Liver (tissue), 9 donors: ENCODE measurements around the gene CYP3A5. TPM values are rescaled to one million over a fixed set of nuclear protein-coding genes. Genes with fewer than 3 reads are reported as not detected.

Experiments
- DNase-seq: peaks from one replicate; pipeline ENCODE4 v3.0.0-alpha.2; 2017; ENCODE audit warnings: low spot score
- H3K27ac ChIP-seq, 2 donors: one replicate each; pipeline ENCODE4 v1.7.0; 2013; ENCODE audit warnings: inconsistent platforms in 2 of 2, low read length in 2 of 2, control low read depth in 1 of 2, low read depth in 1 of 2, mild to moderate bottlenecking in 1 of 2
- H3K27me3 ChIP-seq, 4 donors: one replicate each; pipeline versions ENCODE4 v1.6.1 to v1.7.0; 2013; ENCODE audit warnings: low read length in 3 of 4, inconsistent platforms in 1 of 4, mild to moderate bottlenecking in 1 of 4, moderate library complexity in 1 of 4; ENCODE audit not compliant: control insufficient read depth in 4 of 4, insufficient read depth in 4 of 4
- H3K36me3 ChIP-seq, 4 donors: one replicate each; pipeline versions ENCODE4 v1.6.1 to v1.7.0; 2013; ENCODE audit warnings: low read length in 3 of 4, mild to moderate bottlenecking in 3 of 4, low read depth in 1 of 4, moderate library complexity in 1 of 4; ENCODE audit not compliant: control insufficient read depth in 4 of 4, insufficient read depth in 3 of 4
- H3K4me1 ChIP-seq, 4 donors: one replicate each; pipeline versions ENCODE4 v1.6.1 to v1.7.0; 2013; ENCODE audit warnings: low read length in 3 of 4, mild to moderate bottlenecking in 3 of 4, moderate library complexity in 1 of 4; ENCODE audit not compliant: control insufficient read depth in 4 of 4, insufficient read depth in 4 of 4
- H3K4me3 ChIP-seq, 3 donors: one replicate each; pipeline versions ENCODE4 v1.6.1 to v1.7.0; 2013; ENCODE audit warnings: low read length in 3 of 3, control low read depth in 1 of 3, low read depth in 1 of 3, mild to moderate bottlenecking in 1 of 3
- H3K9ac ChIP-seq, 2 donors: one replicate each; pipeline ENCODE4 v1.7.0; 2013; ENCODE audit warnings: low read length in 2 of 2, mild to moderate bottlenecking in 2 of 2, moderate library complexity in 2 of 2, control low read depth in 1 of 2, low read depth in 1 of 2
- H3K9me3 ChIP-seq, 4 donors: one replicate each; pipeline versions ENCODE4 v1.6.1 to v1.7.0; 2013; ENCODE audit warnings: low read length in 3 of 4; ENCODE audit not compliant: control insufficient read depth in 4 of 4
- ATF3 ChIP-seq: IDR thresholded peaks from 2 replicates; pipeline ENCODE4 v1.6.1; 2016; ENCODE audit warnings: antibody characterized with exemption
- EGR1 ChIP-seq, 2 donors: IDR thresholded peaks; 2 replicates each; pipeline ENCODE4 v1.6.1; 2016 to 2018; ENCODE audit warnings: antibody characterized with exemption in 2 of 2, low read depth in 2 of 2
- FOXA1 ChIP-seq: IDR thresholded peaks from 2 replicates; pipeline ENCODE4 v1.6.1; 2016; ENCODE audit warnings: antibody characterized with exemption
- FOXA2 ChIP-seq: IDR thresholded peaks from 2 replicates; pipeline ENCODE4 v1.6.1; 2016; ENCODE audit warnings: antibody characterized with exemption
- GABPA ChIP-seq, 2 donors: IDR thresholded peaks in 1 of 2; conservative IDR thresholded peaks in 1 of 2; 2 replicates each; pipeline ENCODE4 v1.6.1; 2016; ENCODE audit warnings: antibody characterized with exemption in 2 of 2, mild to moderate bottlenecking in 1 of 2, moderate library complexity in 1 of 2
- HNF4A ChIP-seq, 2 donors: conservative IDR thresholded peaks; 2 replicates each; pipeline ENCODE4 v1.6.1; 2016; ENCODE audit warnings: antibody characterized with exemption in 2 of 2, mild to moderate bottlenecking in 2 of 2
- HNF4G ChIP-seq: IDR thresholded peaks from 2 replicates; pipeline ENCODE4 v1.6.1; 2016; ENCODE audit warnings: antibody characterized with exemption
- JUND ChIP-seq, 2 donors: IDR thresholded peaks; 2 replicates each; pipeline ENCODE4 v1.6.1; 2016; ENCODE audit warnings: antibody characterized with exemption in 2 of 2
- NR2F2 ChIP-seq: IDR thresholded peaks from 2 replicates; pipeline ENCODE4 v1.6.1; 2016; ENCODE audit warnings: antibody characterized with exemption
- RAD21 ChIP-seq, 2 donors: IDR thresholded peaks; 2 replicates each; pipeline ENCODE4 v1.6.1; 2016; ENCODE audit warnings: antibody characterized with exemption in 2 of 2, mild to moderate bottlenecking in 2 of 2
- REST ChIP-seq: IDR thresholded peaks from 2 replicates; pipeline ENCODE4 v1.6.1; 2016; ENCODE audit warnings: antibody characterized with exemption, mild to moderate bottlenecking
- SP1 ChIP-seq: IDR thresholded peaks from 2 replicates; pipeline ENCODE4 v1.6.1; 2018; ENCODE audit warnings: antibody characterized with exemption, mild to moderate bottlenecking
- TAF1 ChIP-seq: conservative IDR thresholded peaks from 2 replicates; pipeline ENCODE4 v1.6.1; 2016; ENCODE audit warnings: antibody characterized with exemption, mild to moderate bottlenecking
- YY1 ChIP-seq: IDR thresholded peaks from 2 replicates; pipeline ENCODE4 v1.6.1; 2016; ENCODE audit warnings: antibody characterized with exemption, mild to moderate bottlenecking
- WGBS: extraction: QIAGEN DNeasy Blood & Tissue Kit; methylation state at CpG from one replicate; pipeline ENCODE4 v1.1.7; 2013; 5-methylcytosine and 5-hydroxymethylcytosine counted together
- polyA plus RNA-seq, 2 donors: library from polyadenylated mRNA; stranded (reverse) in 1 of 2; unstranded in 1 of 2; fragments of 200-250 nt in 1 of 2; fragments of >200 nt in 1 of 2; fragmentation: Nextera tagmentation in 1 of 2; extraction: Ambion mirVana in 1 of 2; gene quantifications; one replicate each; pipeline versions ENCODE4 v1.2.1 to v1.2.3, GENCODE V29; 2013 to 2015
- total RNA-seq, 2 donors: library from RNA; depleted of rRNA; stranded (reverse); fragments of >200 nt; gene quantifications; one replicate each; pipeline ENCODE4 v1.2.3, GENCODE V29; 2014
- TF ChIP-seq, protein P1 (sequence below): IDR thresholded peaks from 2 replicates; pipeline ENCODE4 v1.6.1; 2016; ENCODE audit warnings: antibody characterized with exemption
- TF ChIP-seq, protein P2 (sequence below): fragments of 150-350 bp; IDR thresholded peaks from 2 replicates; pipeline ENCODE4 v1.5.1; 2017; ENCODE audit warnings: improper control_type of control experiment, low read depth, low read length; ENCODE audit not compliant: missing input control
- donor health status: healthy.
- donor health status: healthy.
- donor health status: healthy.
- donor health status: healthy.
- donor health status: healthy.

The CYP3A5 gene
- total and polyA plus RNA-seq, 4 donors: 21.9 to 1,413 (median 717) TPM

GRCh38 chr7:99623091-99623693 lies 56.6 kb downstream of the CYP3A5 start:
- 89% methylated on average over 7 of the region's 7 CpGs for WGBS
- DNase-seq: no peak
- Histone ChIP-seq H3K27ac (no peak overlapping the region), H3K27me3 (no peaks in the 10 kb centered on the region), H3K9me3 (no peaks in the 10 kb centered on the region), H3K4me1 (peaks cover 0 to under 1% (median 0%) of the 10 kb centered on the region in 4 donors), H3K36me3 (peaks cover 11 to 88% (median 73%) of the 10 kb centered on the region in 4 donors), H3K4me3 (no peak overlapping the region), H3K9ac (no peak overlapping the region)
- TF ChIP-seq RAD21 (IDR thresholded peaks at IDR 0.05) (no peak), NR2F2 (no peak)

DNA sequence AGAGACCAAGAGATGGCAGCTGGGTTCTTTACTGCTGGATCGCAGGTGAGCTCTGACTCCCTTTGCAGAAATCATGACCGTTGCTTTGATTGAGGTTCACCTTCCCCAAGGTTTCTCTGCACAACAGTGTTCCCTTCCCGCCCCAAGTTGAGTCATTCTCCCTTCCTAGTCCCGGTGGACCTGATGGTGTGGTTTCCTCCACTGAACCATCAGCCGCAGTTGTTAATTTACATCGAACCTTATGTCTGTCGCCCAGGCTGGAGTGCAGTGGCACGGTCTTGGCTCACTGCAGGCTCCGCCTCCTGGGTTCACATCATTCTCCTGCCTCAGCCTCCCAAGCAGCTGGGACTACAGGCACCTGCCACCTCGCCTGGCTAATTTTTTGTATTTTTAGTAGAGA lies 57.2 kb downstream of the CYP3A5 start:
- TF ChIP-seq HNF4A (conservative IDR thresholded peaks at IDR 0.05) (no peak), JUND (IDR thresholded peaks at IDR 0.05) (no peak), RAD21 (IDR thresholded peaks at IDR 0.05) (no peak), TAF1 (no peak), REST (no peak), YY1 (no peak), FOXA1 (no peak)
- TF ChIP-seq, protein P1, sequence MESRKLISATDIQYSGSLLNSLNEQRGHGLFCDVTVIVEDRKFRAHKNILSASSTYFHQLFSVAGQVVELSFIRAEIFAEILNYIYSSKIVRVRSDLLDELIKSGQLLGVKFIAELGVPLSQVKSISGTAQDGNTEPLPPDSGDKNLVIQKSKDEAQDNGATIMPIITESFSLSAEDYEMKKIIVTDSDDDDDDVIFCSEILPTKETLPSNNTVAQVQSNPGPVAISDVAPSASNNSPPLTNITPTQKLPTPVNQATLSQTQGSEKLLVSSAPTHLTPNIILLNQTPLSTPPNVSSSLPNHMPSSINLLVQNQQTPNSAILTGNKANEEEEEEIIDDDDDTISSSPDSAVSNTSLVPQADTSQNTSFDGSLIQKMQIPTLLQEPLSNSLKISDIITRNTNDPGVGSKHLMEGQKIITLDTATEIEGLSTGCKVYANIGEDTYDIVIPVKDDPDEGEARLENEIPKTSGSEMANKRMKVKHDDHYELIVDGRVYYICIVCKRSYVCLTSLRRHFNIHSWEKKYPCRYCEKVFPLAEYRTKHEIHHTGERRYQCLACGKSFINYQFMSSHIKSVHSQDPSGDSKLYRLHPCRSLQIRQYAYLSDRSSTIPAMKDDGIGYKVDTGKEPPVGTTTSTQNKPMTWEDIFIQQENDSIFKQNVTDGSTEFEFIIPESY: no peak
- H3K36me3 ChIP-seq: peaks cover 9 to 82% (median 69%) of the 10 kb centered on the region in 4 donors
- no peaks in the 10 kb centered on the region for H3K9me3 ChIP-seq
- H3K9ac ChIP-seq: no peak overlapping the region
- H3K4me1 ChIP-seq: peaks cover 2 to 7% (median 5%) of the 10 kb centered on the region in 4 donors
- no peak overlapping the region for H3K27ac ChIP-seq
- 94% methylated on average over 10 of the region's 10 CpGs for WGBS
- no peak overlapping the region for H3K4me3 ChIP-seq
- no peaks in the 10 kb centered on the region for H3K27me3 ChIP-seq
- no peak for DNase-seq

- Histone ChIP-seq H3K36me3 (peaks cover 8 to 69% (median 59%) of the 10 kb centered on the region in 4 donors), H3K9me3 (no peaks in the 10 kb centered on the region), H3K27ac (no peak overlapping the region), H3K27me3 (no peaks in the 10 kb centered on the region), H3K4me1 (peaks cover 2 to 15% (median 8%) of the 10 kb centered on the region in 4 donors), H3K4me3 (no peak overlapping the region), H3K9ac (no peak overlapping the region)
- 91% methylated on average over 5 of the region's 5 CpGs for WGBS
- no peak for DNase-seq
- TF ChIP-seq EGR1 (IDR thresholded peaks at IDR 0.05; ENCODE audit: low read depth in 2 of 2): no peak
- TF ChIP-seq, protein P1: no peak
- TF ChIP-seq SP1: no peak
- TF ChIP-seq, protein P2, sequence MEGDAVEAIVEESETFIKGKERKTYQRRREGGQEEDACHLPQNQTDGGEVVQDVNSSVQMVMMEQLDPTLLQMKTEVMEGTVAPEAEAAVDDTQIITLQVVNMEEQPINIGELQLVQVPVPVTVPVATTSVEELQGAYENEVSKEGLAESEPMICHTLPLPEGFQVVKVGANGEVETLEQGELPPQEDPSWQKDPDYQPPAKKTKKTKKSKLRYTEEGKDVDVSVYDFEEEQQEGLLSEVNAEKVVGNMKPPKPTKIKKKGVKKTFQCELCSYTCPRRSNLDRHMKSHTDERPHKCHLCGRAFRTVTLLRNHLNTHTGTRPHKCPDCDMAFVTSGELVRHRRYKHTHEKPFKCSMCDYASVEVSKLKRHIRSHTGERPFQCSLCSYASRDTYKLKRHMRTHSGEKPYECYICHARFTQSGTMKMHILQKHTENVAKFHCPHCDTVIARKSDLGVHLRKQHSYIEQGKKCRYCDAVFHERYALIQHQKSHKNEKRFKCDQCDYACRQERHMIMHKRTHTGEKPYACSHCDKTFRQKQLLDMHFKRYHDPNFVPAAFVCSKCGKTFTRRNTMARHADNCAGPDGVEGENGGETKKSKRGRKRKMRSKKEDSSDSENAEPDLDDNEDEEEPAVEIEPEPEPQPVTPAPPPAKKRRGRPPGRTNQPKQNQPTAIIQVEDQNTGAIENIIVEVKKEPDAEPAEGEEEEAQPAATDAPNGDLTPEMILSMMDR: no peak
- TF ChIP-seq FOXA1: no peak
- no peak for TF ChIP-seq HNF4G
- no peak for TF ChIP-seq HNF4A (conservative IDR thresholded peaks at IDR 0.05)
- TF ChIP-seq FOXA2: no peak
- no peak for TF ChIP-seq ATF3
- no peak for TF ChIP-seq GABPA (IDR thresholded peaks at IDR 0.05 in 1 of 2, conservative IDR thresholded peaks at IDR 0.05 in 1 of 2)
- no peak for TF ChIP-seq YY1
- no peak for TF ChIP-seq RAD21 (IDR thresholded peaks at IDR 0.05)
Measured at GRCh38 chr7:99621271-99621670, 58.5 kb downstream of the CYP3A5 start.
